Gastrocnemius medialis (tissue), 4 donors: ENCODE data around the gene ZDHHC14.

Source experiments
- POLR2A ChIP-seq, 2 donors: fragments of 450-650 bp; IDR thresholded peaks; one replicate each; pipeline ENCODE4 v1.6.1; 2017; ENCODE audit warnings: antibody characterized with exemption in 2 of 2, mild to moderate bottlenecking in 2 of 2, moderate library complexity in 2 of 2
- TF ChIP-seq, protein P1 (sequence below), 5 experiments: fragments of 450-650 bp in 3 of 5; fragments of 200-600 bp in 2 of 5; sonication (generic) in 2 of 5; IDR thresholded peaks in 4 of 5; conservative IDR thresholded peaks in 1 of 5; 1 replicate in 4 of 5; 2 replicates in 1 of 5; pipeline ENCODE4 v1.5.1; 2016 to 2019; ENCODE audit warnings: antibody characterized with exemption in 5 of 5, mild to moderate bottlenecking in 3 of 5, moderate library complexity in 3 of 5

DNA sequence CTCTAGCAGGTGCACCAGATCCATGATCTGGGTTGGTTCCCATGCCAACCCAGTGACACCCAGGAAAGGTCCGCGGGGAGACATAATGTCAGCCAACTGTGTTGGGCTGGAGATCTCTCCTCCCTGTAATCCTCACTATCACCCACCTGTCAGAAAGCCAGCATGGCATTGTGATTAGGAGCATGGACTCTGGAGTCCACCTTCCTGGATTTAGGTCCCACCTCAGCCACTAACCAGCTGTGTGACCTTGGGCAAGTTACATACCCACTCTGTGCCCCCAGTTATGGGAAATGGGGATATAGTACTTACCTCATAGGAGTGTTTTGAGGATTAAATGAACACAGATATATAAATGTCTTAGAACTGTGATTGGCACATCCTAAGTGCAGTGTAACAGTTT, 97.9 kb downstream of the ZDHHC14 start:
- no peak for TF ChIP-seq POLR2A (IDR thresholded peaks at IDR 0.05)
- TF ChIP-seq, protein P1, sequence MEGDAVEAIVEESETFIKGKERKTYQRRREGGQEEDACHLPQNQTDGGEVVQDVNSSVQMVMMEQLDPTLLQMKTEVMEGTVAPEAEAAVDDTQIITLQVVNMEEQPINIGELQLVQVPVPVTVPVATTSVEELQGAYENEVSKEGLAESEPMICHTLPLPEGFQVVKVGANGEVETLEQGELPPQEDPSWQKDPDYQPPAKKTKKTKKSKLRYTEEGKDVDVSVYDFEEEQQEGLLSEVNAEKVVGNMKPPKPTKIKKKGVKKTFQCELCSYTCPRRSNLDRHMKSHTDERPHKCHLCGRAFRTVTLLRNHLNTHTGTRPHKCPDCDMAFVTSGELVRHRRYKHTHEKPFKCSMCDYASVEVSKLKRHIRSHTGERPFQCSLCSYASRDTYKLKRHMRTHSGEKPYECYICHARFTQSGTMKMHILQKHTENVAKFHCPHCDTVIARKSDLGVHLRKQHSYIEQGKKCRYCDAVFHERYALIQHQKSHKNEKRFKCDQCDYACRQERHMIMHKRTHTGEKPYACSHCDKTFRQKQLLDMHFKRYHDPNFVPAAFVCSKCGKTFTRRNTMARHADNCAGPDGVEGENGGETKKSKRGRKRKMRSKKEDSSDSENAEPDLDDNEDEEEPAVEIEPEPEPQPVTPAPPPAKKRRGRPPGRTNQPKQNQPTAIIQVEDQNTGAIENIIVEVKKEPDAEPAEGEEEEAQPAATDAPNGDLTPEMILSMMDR (IDR thresholded peaks at IDR 0.05 in 4 of 5, conservative IDR thresholded peaks at IDR 0.05 in 1 of 5) = no peak
